Astrocyte (in vitro differentiated cells and primary cell): ENCODE measurements around the gene PRKCE.

Source experiments
- CTCF ChIP-seq: IDR thresholded peaks from 2 replicates; pipeline ENCODE4 v1.5.1; 2011; ENCODE audit warnings: low read depth, mild to moderate bottlenecking, inconsistent platforms, low read length, moderate library complexity; ENCODE audit not compliant: insufficient read depth
- EZH2 ChIP-seq: IDR thresholded peaks from 2 replicates; pipeline ENCODE4 v1.6.1; 2012; ENCODE audit warnings: mild to moderate bottlenecking, low read length, inconsistent platforms; ENCODE audit not compliant: insufficient read depth

GRCh38 chr2:45750484-45750883, 99.0 kb downstream of the PRKCE start:
- no peak for TF ChIP-seq CTCF
- no peak for TF ChIP-seq EZH2
